ENCODE data around the gene RAB12.
"Not testable (repeated sequence)": the region's sequence is repeated elsewhere in the genome, so short reads cannot be mapped to it uniquely, and the experiment has no call there.

The RAB12 gene

DNA sequence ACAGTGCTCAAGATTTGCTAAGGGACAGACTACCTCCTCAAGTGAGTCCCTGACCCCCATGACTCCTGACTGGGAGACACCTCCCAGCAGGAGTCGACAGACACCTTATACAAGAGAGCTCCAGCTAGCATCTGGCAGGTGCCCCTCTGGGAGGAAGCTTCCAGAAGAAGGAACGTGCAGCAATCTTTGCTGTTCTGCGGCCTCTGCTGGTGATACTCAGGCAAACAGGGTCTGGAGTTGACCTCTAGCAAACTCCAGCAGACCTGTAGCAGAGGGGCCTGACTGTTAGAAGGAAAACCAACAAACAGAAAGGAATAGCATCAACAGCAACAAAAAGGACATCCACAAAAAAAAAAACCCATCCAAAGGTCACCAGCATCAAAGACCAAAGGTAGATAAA, 38.1 kb downstream of the RAB12 start:
- DNase-seq (ENCODE audit: low read depth in 2 of 2): not testable (repeated sequence)

DNA sequence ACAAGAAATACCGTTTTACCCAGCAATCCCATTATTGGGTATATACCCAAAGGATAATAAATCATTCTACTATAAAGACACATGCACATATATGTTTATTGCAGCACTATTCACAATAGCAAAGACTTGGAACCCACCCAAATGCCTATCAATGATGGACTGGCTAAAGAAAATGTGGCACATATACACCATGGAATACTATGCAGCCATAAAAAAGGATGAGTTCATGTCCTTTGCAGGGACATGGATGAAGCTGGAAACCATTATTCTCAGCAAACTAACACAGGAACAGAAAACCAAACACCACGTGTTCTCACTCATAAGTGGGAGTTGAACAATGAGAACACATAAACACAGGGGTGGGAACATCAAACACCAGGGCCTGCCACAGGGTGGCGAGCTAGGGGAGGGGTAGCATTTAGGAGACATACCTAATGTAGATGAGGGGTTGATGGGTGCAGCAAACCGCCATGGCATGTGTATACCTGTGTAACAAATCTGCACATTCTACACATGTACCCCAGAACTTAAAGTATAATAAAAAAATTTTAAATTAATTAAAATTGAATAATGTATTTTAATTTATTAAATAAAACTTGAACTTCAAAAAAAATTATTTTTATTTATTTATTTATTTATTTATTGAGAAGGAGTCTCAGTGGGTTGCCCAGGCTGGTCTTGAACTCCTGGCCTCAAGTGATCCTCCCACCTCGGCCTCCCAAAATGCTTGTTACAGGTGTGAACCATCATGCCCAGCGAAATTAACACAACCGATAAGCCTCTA, 42.4 kb downstream of the RAB12 start:
- not testable (repeated sequence) for DNase-seq (ENCODE audit: low read depth in 2 of 2)

DNA sequence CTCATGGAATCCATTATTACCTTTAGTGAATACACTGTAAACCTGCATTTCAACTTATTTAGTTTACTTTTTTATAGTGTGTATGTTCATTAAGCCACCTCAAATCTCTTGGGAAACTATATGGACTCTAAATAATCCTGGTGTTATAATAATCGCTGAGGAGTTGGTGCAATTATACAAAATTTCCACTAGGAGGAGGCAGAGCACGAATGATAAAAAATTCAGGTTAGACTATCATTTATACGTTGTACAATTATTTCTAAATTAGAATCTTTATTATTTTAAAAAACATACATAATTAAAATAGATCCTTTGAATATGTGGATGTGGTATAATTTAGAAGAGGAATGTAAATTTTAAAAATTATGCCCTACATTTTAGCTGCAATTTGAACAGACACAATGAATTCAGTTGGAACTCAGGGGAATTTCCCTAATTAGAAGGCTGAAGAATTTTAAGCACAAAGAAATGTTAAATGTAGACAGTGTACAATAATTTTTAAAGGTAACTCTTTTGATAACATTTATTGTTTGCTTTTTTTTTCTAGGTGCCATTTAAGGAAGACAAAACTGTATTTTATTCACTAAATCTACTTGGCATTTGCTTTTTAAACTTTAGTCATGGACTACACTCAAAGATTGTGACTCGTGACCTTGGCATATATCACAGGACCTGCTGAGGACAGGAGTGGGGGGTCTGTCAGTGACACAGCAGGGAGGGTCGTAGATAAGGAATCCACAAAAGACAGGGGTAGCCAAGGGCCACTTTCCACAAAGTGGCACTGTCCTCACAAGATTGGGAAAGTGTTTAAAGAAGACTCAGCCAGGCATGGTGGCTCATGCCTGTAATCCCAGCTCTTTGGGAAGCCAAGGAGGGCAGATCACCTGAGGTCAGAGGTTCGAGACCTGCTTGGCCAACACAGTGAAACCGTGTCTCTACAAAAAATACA, 45.5 kb downstream of the RAB12 start:
- DNase-seq (ENCODE audit: low read depth in 2 of 2): no peak

DNA sequence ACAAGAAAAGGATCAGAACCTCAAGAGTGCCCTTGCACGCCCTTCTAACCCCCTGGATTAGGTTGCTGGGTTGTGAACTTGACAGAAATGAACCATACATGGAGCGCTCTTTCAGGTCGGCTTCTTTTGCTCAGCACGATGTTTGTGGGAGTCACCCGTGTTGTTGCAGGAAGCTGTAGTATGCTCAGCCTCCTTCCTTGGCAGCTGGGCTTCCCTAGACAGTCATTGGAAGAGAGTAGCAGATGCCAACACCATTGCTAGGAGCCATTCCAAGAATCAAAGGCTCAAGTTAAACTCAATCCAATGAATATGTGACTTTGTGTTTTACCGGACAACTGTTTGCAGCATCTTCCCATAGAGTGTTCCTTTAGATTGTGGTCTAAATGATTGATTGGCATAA, 47.0 kb downstream of the RAB12 start:
- no peak for DNase-seq (ENCODE audit: low read depth in 2 of 2)

DNA sequence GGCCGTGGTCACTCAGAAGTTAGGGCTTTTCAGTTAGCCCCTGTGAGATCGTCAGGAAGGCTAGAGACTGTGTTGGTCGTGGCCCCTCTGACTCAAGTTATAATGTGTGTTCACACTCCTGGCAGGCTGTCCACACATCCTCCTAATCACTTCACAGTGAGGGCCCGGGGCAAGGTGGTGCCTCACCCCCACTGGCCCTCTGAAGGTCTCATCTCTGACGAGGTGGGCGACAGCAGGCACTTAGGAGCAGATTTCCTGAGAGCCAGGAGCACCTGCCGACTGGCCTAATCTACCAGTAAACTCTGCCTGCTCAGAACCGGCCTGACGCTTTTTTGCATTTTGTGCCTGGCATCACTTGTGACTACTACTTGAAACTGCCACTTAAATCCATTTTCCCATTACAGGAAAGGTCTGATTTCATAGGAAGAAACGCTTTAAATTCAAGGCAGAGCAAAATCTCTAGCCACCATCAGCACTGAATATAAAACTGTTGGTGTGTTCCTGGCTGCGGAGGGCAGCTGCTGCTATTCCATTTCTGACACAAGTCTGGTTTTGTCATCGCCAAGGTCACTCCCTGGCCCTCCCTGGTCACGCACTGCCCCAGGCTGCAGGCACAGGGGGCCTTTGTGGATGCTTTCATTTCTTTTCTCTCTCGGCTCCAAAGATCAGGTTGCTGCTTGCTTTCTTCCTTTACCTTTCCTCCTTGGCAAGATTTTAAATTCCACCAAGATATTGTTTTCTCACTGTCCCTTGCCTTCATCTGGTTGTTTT, 48.0 kb downstream of the RAB12 start:
- no peak for DNase-seq (ENCODE audit: low read depth in 2 of 2)

DNA sequence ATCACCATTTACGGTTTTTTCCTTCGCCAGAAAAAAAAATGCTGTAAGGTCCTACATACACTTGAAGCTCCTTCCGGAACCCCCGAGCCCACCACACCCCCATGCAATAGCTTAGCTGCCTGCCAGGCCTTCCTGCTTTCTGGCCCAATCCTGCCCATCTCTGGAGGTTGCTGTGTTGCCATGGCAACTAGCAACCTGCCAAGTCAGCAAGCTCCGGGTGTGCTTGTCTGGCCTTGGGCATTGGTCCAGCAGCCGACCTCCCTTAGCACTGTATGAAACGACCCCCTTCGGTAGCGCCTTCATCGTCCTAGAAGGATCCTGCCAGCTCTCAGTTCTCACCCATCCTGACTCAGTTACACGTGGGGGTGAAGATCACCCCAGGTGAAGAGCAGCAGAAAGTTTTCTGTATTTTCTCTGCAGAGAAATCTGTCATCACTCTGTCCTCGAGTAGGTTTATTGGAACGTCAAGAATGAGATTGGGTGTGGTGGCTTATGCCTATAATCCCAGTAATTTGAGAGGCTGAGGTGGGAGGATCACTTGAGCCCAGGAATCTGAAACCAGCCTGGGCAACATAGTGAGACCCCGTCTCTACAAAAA, 48.7 kb downstream of the RAB12 start:
- DNase-seq (ENCODE audit: low read depth in 2 of 2): no peak

DNA sequence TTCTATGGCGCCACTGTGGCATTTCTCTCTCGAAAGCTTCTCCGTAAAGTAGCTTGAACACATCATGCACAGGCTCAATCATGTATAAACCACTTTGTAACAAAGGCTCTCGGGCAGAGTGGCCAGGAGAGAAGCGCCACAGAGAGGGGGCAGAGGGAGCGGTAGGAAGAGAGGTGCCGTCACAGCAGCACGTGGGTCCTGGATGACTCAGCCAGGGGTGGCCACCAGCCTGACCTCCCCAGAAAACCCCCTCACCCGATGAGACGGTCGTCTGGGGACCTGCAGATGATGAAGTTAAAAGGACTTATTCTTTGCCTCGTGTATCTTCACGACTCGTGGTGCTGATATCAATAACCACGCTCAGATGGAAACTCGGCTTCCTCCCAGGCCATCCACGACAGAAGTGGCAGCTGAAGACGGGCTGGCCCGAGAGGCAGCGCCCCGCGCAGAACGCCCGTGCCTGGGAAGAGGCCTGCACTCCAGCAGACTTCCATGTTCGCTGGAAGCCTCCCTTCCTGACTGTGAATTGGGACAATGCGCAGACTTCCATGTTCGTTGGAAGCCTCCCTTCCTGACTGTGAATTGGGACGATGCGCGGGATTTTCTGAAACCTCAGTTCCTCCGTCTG, 49.7 kb downstream of the RAB12 start:
- DNase-seq (ENCODE audit: low read depth in 2 of 2): no peak

DNA sequence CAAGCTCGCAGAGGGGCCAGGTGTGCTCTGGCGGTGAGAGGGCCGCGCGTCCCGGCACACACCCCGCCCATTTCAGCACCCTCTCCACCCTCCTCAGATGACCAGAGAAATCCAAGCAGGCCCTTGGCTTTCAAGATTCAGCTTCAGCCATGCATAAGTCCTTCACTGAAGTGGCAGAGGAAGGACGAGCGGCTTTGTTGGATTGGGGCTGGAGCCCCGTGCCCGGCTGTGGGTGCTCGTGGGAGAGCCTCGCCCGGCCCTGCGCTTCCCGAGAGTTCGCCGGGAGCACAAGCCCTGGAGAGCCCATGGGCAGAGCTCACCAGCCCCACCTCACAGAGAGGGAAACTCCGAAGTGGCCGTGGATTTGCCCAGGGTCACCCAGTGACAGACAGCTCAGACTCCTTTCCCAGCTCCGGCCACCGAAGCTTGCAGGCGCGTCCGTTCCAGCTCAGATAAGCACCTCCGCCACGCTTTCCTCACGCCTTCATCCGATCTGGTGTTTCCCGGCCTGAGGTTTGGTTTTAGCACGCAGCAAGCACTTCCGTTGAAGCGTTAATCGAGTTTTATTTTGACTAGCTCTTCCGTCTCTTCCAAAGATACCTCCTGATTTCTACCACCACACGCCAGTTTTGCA, 50.5 kb downstream of the RAB12 start:
- no peak for DNase-seq (ENCODE audit: low read depth in 2 of 2)

DNA sequence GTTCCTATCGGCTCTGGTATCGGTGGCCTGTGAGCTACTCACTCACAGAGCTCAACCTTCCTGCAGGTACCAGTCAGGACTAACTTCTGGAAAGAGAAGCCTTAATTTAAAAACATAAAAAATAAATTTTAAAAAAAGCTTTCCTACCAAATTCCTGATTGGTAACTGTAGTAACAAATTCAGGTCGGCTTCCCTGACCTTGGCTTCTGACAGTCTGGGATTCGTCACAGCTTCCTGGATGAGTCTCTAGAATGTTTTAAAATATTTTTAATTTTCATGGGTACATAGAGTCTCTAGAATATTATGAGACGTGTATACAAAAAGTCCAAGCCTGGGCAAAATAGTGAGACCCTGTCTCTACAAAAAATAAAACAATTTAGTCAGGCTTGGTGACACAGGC, 51.1 kb downstream of the RAB12 start:
- no peak for DNase-seq (ENCODE audit: low read depth in 2 of 2)

DNA sequence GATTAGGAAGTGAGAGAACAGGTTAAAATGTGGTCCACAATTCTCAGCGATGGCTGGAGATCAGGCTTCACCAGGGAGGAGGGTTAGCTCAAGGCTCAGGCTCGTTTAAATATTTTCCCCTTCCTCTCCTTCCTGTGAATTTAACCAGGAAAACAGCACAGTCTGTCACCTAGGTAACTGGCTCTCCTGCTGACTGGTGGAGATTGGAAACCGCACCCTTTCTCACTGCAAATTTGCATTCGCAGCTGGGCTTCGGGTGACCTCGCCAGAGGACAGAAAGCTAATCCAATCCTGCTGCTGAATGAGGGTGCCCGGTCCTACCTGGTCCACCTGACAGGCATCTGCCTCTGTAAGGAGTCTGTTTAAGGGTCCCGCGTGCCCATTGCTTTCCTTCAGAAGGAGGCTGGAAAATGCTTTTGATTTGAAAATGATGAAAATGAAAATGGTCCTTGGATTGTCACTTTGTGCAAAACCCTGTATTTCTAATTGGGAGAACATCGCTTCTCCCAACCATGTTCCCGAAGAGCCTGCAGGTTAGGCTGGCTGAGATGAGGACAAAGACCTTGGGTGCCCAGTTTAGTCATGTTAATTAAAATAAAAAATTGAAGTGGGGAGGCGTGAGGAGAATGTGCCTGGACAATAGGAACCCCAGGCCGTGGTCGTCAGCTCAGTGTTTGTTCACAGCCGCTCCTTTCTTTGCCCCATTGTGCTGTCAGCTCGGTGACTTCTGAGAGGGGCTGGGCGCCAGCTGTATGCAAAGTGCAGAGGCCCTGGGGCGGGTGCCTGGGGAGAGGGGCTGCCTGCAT, 52.7 kb downstream of the RAB12 start:
- no peak for DNase-seq (ENCODE audit: low read depth in 2 of 2)

DNA sequence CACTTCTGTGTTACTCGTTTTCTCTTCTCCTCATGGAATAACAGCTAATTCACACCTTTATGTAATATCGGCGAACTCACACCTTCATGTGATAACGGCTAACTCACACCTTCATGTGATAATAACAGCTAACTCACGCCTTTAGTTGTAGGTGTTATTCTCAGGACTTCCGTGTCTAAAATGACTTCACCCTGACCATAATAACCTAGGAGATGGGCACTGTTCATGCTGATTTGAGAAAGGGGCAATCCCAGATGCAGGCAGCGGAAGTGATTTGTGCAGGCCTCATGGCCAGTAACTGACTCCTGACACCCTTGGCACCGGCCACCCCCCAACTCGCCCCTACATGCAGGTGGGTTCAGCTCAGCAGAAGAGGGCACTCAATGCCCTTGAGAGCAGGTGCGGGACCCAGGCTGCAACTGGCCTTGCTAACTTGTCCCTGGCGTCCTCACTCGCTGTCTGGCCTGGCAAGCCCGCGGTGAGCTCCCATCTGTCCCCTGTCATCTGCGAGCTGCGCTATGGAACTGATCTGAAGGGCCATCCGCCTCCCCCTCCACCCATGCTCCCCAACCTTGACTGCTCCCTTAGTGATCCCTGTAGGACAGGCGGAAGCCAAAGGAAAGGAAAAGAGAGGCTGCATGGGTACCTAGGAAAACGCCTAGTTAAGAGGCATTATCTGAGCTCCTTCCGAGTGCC, 53.5 kb downstream of the RAB12 start:
- DNase-seq (ENCODE audit: low read depth in 2 of 2): no peak

DNA sequence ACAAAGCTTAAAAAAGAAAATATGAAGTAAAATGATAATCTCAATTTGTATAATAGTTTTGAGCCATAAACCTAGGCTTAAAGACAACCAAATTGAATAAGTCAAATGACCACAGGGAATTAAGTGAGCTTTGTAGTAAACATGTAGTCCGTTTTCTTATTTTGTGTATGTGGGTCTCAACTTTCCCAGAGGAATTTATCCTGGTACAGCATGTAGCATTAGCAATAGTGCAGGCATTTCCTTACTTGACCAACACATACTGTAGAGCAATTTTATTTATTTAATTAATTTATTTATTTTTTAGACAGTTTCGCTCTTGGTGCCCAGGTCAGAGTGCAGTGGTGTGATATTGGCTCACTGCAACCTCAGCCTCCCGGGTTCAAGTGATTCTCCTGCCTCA, 58.6 kb downstream of the RAB12 start:
- no peak for DNase-seq (ENCODE audit: low read depth in 2 of 2)

DNA sequence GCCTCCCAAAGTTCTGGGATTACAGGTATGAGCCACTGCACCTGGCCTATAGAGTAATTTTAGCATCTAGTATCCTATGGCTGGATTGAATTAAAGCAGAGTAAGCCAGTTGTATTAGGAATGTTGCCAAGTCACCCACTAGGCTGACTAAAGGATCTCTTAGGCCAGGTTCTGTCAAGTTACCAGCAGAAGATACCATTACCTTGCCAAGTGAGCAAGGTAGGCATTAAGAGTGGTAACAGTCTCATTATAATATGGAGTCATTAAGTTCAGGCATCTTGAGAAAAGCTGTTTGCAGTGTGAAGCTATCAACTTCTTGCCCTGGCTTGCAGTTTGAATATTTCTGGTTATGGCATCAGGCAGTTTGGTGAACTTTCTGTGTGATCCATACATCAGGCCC, 59.1 kb downstream of the RAB12 start:
- no peak for DNase-seq (ENCODE audit: low read depth in 2 of 2)

DNA sequence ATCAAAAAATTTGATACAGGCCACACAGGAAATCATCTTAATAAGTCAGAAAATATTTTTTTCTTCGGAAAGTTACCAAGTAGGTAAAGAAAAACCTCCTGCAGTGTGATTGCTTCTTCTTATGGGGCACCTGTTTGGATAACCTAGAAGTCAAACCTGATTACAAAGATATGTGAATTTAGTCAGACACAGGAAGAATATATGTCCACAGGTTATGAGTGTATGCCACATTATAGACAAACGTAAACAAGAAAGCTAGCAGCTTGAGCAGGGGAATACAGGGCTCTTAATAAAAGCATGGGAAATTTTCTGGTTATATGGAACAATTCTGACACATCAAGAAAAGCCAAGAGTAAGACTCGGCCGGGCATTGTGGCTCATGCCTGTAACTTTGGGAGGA, 60.3 kb downstream of the RAB12 start:
- no peak for DNase-seq (ENCODE audit: low read depth in 2 of 2)

DNA sequence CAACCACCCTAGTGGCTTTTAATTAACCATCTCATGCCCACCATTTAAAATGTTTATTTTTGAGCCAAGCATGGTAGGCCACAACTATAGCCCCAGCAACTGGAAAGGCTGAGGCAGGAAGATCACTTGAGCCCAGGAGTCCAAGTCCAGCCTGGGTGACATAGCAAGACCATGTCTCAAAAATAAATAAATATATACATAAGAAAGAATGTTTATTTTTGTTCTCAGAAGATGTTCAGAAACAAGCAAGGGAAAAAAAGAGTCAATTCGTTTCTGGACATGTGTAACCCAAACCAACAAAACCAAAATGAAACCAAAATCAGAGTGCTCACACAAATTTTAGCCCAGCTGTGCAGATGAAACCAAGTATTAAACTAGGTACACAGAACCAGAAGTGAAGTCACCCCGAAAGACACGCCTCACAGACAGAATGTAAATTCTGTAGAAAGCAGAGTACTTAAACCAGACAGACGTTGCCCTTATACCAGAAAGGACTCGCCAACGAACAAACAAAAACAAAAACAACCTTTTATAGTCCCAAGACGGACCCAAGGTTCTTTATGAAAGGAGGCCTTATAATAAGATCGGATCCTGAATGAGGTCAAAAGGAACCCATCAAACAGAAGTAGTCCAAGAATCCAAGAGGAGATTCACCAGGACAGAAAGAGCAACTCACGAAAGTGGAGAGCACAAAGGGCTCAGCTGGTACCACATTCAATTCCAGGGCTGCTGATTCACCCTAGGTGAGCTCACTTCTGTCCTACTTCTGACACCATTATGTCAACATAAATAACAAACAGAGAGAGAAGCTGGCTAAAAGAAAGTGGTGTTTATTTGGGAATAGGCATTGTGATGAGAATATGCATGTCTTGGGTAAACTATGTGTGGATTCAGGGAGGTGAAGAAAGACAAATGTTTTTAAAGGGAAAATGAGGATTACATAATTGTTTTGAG, 64.3 kb downstream of the RAB12 start:
- no peak for DNase-seq (ENCODE audit: low read depth in 2 of 2)

DNA sequence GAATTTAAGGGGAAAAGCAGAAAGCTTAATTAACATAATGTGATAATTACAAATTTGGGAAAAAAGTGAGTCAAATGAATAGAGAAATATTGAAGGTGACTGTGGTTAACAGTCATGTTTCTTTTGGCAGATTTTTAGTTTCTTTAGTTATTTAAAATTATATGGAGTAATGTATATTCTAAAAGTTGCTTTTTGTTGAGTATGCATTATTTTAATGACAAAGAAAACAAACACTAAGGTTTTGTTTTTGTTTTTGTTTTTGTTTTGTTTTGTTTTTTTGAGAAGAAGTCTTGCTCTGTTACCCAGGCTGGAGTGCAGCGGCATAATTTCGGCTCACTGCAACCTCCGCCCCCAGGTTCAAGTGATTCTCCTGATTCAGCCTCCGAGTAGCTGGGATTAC, 65.8 kb downstream of the RAB12 start:
- DNase-seq (ENCODE audit: low read depth in 2 of 2): no peak

DNA sequence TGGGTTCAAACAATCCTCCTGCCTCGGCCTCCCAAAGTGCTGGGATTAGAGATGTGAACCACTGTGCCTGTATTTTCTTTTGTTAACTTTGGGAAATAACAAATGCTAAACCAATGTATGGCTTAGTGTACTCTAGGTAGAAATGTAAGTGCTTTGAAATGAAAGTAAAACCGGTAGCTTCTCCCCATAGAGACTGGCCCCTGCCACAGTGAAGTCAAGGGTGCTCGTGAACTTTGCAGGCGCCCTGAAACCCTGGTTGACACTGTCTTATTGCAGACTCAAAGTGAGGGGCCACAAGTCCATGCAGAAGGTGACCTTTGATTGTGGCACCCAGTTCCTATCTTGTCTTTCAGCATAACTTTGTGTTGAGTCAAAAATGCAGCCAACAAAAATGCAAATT, 72.0 kb downstream of the RAB12 start:
- DNase-seq (ENCODE audit: low read depth in 2 of 2): no peak

DNA sequence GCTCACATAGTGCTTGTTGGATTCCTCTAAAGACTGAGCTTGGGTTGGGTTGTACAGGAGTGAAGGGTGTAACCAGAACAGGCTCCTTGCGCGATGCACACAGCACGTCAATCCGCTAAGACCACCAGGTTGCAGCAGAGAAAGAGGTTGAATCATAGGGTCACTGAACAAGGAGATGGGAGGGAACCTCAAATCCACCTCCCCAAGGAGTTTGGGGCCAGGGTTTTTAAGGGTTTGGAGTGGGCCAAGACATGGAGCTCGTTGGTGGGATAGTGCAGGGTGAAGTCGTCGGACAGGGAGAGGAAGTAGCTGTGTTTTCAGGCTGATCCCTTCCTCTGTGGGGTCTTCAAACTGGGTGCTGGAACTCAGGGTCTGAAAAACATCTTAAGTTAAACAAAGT, 75.3 kb downstream of the RAB12 start:
- no peak for DNase-seq (ENCODE audit: low read depth in 2 of 2)
